ENCODE data around the gene FAU.

Gene FAU

DNA sequence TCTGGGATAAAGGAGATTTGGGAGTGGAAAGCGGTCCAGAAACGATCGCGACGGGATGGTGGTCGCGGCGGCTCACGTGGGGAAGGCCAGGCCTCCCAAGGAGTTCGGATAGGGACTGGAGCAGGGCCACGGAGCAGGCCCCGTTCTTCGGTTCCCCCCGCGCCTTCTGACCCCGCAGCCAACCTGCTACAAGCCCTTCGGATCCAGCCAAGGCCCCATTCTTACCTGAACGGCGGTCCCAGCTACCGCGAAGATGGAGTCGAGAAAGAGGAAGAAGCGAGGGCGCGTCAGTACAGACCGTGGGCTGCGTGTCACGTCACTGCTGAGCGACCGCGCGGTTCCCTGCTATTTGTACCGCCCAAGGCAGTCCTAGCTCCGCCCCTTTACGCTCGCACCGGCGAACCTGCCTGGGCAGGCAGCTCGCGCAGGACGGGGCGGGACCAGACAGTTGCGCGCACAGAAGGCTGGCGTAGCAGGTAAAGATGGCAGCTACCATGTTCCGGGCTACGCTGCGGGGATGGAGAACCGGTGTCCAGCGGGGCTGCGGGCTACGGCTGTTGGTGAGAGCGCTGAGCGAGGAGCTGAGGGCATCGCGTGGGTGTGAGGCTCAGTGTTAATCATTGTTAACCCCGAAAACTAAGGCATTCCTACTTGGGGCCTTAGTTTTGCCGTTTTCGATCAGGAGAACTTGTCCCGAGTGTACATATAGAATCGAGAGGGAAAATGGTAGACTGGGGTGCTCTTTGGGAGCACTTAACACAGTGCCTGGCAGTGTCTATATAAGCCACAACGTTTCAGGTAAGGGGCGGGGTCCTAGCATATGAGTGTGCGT, at the start of gene FAU, which contains the start of gene MRPL49:
Gene FAU (minus strand): TSS at position 270 of the 832 bp plus-strand sequence. CDS start 321 bp downstream, outside the sequence.
Gene MRPL49 (plus strand): TSS at position 457 of the 832 bp plus-strand sequence. CDS start 26 bp downstream, at position 483.
- Histone ChIP-seq H3K4me3 (ENCODE audit: low read depth in 1 of 2, low read length in 2 of 2) (peak within 1 kb of the TSS; percentile 98 to 100), H3K36me3 (ENCODE audit: control insufficient read depth in 1 of 2, insufficient read depth in 2 of 2, low read length in 2 of 2) (peaks cover 39 to 54% of the 10 kb centered on the region in 2 donors), H3K4me1 (ENCODE audit: control insufficient read depth in 1 of 2, insufficient read depth in 2 of 2, low read length in 2 of 2) (peaks cover 27 to 28% of the 10 kb centered on the region in 2 donors), H3K9me3 (ENCODE audit: control insufficient read depth in 1 of 2, low read length in 2 of 2) (no peaks in the 10 kb centered on the region), H3K27me3 (ENCODE audit: control insufficient read depth in 1 of 2, insufficient read depth in 2 of 2, low read length in 2 of 2) (no peaks in the 10 kb centered on the region), H3K27ac (ENCODE audit: low read depth, low read length) (peak within 1 kb of the TSS; percentile 91), H3K9ac (ENCODE audit: low read depth in 1 of 2, low read length in 2 of 2) (peak within 1 kb of the TSS; percentile 92 to 93)

DNA sequence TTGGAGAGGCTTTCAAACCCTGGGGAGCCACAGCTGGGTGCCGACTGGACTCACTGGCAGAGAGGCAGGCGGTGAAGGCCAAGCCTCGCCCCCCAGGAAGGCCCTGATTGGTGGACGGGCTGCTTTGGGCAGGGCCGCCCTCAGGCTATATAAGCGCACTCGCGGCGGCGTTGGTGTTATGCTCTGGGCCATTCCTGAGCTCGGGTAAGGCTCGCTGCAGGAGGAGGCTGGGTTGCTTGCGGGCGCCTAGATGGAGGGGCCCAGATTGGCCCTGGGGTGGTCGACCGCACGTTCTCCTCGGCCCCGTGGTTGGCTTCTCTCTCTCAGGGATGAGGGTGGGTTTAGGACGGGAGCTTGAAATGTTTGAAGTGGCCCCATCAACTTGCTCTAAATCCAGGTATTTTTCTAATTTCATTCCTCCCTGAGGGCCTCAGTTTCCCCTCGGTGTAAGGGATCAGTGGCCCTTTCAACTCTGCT, 48.2 kb upstream of the FAU start, which contains the start of gene SPDYC:
Gene SPDYC (plus strand): TSS at position 176 of the 477 bp plus-strand sequence. CDS start 1,125 bp downstream, outside the sequence.
- Histone ChIP-seq H3K36me3 (ENCODE audit: control insufficient read depth in 1 of 2, insufficient read depth in 2 of 2, low read length in 2 of 2) (no peaks in the 10 kb centered on the region), H3K27me3 (ENCODE audit: control insufficient read depth in 1 of 2, insufficient read depth in 2 of 2, low read length in 2 of 2) (no peaks in the 10 kb centered on the region), H3K9me3 (ENCODE audit: control insufficient read depth in 1 of 2, low read length in 2 of 2) (no peaks in the 10 kb centered on the region), H3K9ac (ENCODE audit: low read depth in 1 of 2, low read length in 2 of 2) (no peak within 1 kb of the TSS), H3K4me3 (ENCODE audit: low read depth in 1 of 2, low read length in 2 of 2) (no peak within 1 kb of the TSS), H3K27ac (ENCODE audit: low read depth, low read length) (no peak within 1 kb of the TSS), H3K4me1 (ENCODE audit: control insufficient read depth in 1 of 2, insufficient read depth in 2 of 2, low read length in 2 of 2) (peaks cover 0 to 4% of the 10 kb centered on the region in 2 donors)

DNA sequence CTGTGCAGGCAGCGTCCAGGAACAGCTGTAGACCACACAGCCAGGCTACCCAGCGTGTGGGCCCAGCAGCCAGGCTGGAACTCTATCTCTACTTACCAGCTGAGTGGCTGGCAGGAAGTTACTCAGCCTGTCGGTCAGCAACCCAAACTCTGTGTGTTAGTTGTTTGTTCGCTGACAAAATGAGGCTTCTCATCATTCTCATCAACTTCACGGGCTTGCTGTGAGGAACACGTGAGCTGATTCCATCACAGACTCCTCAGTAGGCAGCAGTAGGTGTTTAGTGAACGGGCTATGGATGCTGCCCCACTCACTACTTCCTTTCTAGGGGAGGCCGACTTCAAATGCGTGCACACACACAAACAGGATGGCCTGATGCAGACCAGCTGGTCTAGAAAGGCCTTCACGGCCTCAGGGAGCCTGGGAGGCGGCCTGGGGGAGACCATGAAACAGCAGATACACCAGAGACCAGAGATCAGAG, 47.3 kb upstream of the FAU start:
- H3K9ac ChIP-seq (ENCODE audit: low read depth in 1 of 2, low read length in 2 of 2) = no peak overlapping the region
- H3K27ac ChIP-seq (ENCODE audit: low read depth, low read length) = no peak overlapping the region
- H3K4me1 ChIP-seq (ENCODE audit: control insufficient read depth in 1 of 2, insufficient read depth in 2 of 2, low read length in 2 of 2) = peaks cover 0 to 4% of the 10 kb centered on the region in 2 donors
- no peaks in the 10 kb centered on the region for H3K36me3 ChIP-seq (ENCODE audit: control insufficient read depth in 1 of 2, insufficient read depth in 2 of 2, low read length in 2 of 2)
- H3K9me3 ChIP-seq (ENCODE audit: control insufficient read depth in 1 of 2, low read length in 2 of 2) = no peaks in the 10 kb centered on the region
- no peak overlapping the region for H3K4me3 ChIP-seq (ENCODE audit: low read depth in 1 of 2, low read length in 2 of 2)
- no peaks in the 10 kb centered on the region for H3K27me3 ChIP-seq (ENCODE audit: control insufficient read depth in 1 of 2, insufficient read depth in 2 of 2, low read length in 2 of 2)

DNA sequence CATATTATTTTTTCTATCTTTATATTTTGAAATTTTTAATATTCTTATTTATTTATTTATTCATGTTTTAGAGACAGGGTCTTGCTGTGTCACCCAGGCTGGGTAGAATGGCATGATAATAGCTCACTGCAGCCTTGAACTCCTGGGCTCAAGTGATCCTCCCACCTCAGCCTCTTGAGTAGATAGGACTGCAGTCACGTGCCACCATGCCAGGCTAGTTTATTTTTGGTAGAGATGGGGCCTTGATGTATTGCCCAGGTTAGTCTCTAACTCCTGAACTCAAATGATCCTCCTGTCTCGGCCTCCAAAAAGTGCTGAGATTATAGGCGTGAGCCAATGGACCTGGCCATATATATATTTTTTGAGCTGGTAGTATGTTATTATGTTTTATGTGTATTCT, 45.7 kb upstream of the FAU start:
- Histone ChIP-seq H3K4me3 (ENCODE audit: low read depth in 1 of 2, low read length in 2 of 2) (no peak overlapping the region), H3K27me3 (ENCODE audit: control insufficient read depth in 1 of 2, insufficient read depth in 2 of 2, low read length in 2 of 2) (no peaks in the 10 kb centered on the region), H3K36me3 (ENCODE audit: control insufficient read depth in 1 of 2, insufficient read depth in 2 of 2, low read length in 2 of 2) (no peaks in the 10 kb centered on the region), H3K9ac (ENCODE audit: low read depth in 1 of 2, low read length in 2 of 2) (no peak overlapping the region), H3K9me3 (ENCODE audit: control insufficient read depth in 1 of 2, low read length in 2 of 2) (no peaks in the 10 kb centered on the region), H3K4me1 (ENCODE audit: control insufficient read depth in 1 of 2, insufficient read depth in 2 of 2, low read length in 2 of 2) (peaks cover 0 to 4% of the 10 kb centered on the region in 2 donors), H3K27ac (ENCODE audit: low read depth, low read length) (no peak overlapping the region)

GRCh38 chr11:65166893-65167292, 45.0 kb upstream of the FAU start:
- no peaks in the 10 kb centered on the region for H3K9me3 ChIP-seq (ENCODE audit: control insufficient read depth in 1 of 2, low read length in 2 of 2)
- H3K27ac ChIP-seq (ENCODE audit: low read depth, low read length) = no peak overlapping the region
- H3K9ac ChIP-seq (ENCODE audit: low read depth in 1 of 2, low read length in 2 of 2) = peak overlapping the region in 1 of 2 donors; percentile 54
- peaks cover 0 to 4% of the 10 kb centered on the region in 2 donors for H3K4me1 ChIP-seq (ENCODE audit: control insufficient read depth in 1 of 2, insufficient read depth in 2 of 2, low read length in 2 of 2)
- H3K36me3 ChIP-seq (ENCODE audit: control insufficient read depth in 1 of 2, insufficient read depth in 2 of 2, low read length in 2 of 2) = no peaks in the 10 kb centered on the region
- H3K4me3 ChIP-seq (ENCODE audit: low read depth in 1 of 2, low read length in 2 of 2) = peak overlapping the region; percentile 55 to 61
- no peaks in the 10 kb centered on the region for H3K27me3 ChIP-seq (ENCODE audit: control insufficient read depth in 1 of 2, insufficient read depth in 2 of 2, low read length in 2 of 2)

DNA sequence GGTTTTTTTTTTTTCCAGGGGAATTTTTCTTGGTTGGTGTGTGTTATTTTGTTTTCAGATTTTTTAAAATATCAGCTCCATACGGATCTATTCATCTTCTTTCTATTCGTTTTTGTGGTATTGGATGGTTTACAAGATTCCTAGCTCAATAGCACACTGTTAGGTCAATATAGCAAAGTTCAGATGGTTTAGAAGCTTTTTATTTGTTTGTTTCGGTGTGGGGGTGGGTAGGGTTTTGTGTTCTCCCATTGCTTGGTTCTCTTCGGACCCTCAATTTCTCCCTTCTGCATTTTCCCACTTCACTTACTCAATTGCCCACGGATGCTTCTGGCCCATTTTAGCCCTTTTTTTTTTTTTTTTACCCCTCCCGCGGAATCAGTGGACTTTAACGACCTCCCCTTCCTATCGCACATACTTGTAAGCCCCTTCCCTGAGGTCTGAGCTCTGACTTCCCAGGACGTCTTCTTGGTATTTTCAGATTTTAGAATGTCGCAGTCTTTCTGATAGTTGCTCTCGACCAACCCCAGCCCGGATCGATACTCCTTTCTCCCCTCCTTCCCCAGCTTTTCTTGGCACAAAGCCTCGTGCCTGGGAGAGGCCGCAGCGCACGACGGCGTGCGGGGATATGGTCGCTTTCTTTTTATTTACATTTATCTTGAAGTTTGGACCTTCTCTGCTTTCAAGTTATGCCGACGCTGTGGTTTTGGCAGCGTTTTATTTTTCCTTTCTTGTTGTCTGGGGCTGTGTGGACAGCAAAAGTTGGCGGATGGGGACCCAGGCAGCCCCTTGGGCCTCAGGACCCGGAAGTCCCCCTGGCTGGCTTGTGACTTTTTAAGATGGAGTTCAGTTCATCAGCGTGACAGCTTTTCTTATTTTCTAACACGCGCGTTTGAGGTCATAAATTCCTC, 43.7 kb upstream of the FAU start:
- Histone ChIP-seq H3K9me3 (ENCODE audit: control insufficient read depth in 1 of 2, low read length in 2 of 2) (no peaks in the 10 kb centered on the region), H3K4me3 (ENCODE audit: low read depth in 1 of 2, low read length in 2 of 2) (peak overlapping the region; percentile 56 to 60), H3K36me3 (ENCODE audit: control insufficient read depth in 1 of 2, insufficient read depth in 2 of 2, low read length in 2 of 2) (no peaks in the 10 kb centered on the region), H3K9ac (ENCODE audit: low read depth in 1 of 2, low read length in 2 of 2) (peak overlapping the region; percentile 59 to 67), H3K4me1 (ENCODE audit: control insufficient read depth in 1 of 2, insufficient read depth in 2 of 2, low read length in 2 of 2) (peaks cover 0 to 4% of the 10 kb centered on the region in 2 donors), H3K27ac (ENCODE audit: low read depth, low read length) (no peak overlapping the region), H3K27me3 (ENCODE audit: control insufficient read depth in 1 of 2, insufficient read depth in 2 of 2, low read length in 2 of 2) (no peaks in the 10 kb centered on the region)

DNA sequence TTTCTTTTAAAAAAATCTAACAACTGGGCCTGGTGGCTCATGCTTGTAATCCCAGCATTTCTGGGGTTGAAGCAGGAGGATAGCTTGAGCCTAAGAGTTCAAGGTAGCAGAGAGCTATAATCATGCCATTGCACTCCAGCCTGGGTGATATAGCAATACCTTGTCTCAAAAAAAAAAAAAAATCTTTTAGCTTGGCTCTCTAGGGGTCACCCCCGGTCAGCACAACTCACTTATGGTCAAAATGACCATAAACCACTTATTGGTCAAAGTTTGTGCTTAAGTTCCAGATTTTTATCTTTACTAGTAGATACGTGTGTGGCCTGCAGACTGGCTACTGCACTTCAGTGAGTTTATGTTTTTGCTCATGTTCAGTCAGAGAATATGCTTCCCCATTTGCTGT, 41.8 kb upstream of the FAU start:
- no peak overlapping the region for H3K27ac ChIP-seq (ENCODE audit: low read depth, low read length)
- no peaks in the 10 kb centered on the region for H3K9me3 ChIP-seq (ENCODE audit: control insufficient read depth in 1 of 2, low read length in 2 of 2)
- H3K9ac ChIP-seq (ENCODE audit: low read depth in 1 of 2, low read length in 2 of 2) = no peak overlapping the region
- H3K27me3 ChIP-seq (ENCODE audit: control insufficient read depth in 1 of 2, insufficient read depth in 2 of 2, low read length in 2 of 2) = no peaks in the 10 kb centered on the region
- peaks cover 0 to 4% of the 10 kb centered on the region in 2 donors for H3K4me1 ChIP-seq (ENCODE audit: control insufficient read depth in 1 of 2, insufficient read depth in 2 of 2, low read length in 2 of 2)
- H3K36me3 ChIP-seq (ENCODE audit: control insufficient read depth in 1 of 2, insufficient read depth in 2 of 2, low read length in 2 of 2) = no peaks in the 10 kb centered on the region
- H3K4me3 ChIP-seq (ENCODE audit: low read depth in 1 of 2, low read length in 2 of 2) = no peak overlapping the region

- H3K27ac ChIP-seq (ENCODE audit: low read depth, low read length) = no peak overlapping the region
- H3K4me1 ChIP-seq (ENCODE audit: control insufficient read depth in 1 of 2, insufficient read depth in 2 of 2, low read length in 2 of 2) = peaks cover 0 to 3% of the 10 kb centered on the region in 2 donors
- H3K9me3 ChIP-seq (ENCODE audit: control insufficient read depth in 1 of 2, low read length in 2 of 2) = no peaks in the 10 kb centered on the region
- H3K36me3 ChIP-seq (ENCODE audit: control insufficient read depth in 1 of 2, insufficient read depth in 2 of 2, low read length in 2 of 2) = no peaks in the 10 kb centered on the region
- H3K9ac ChIP-seq (ENCODE audit: low read depth in 1 of 2, low read length in 2 of 2) = no peak overlapping the region
- no peak overlapping the region for H3K4me3 ChIP-seq (ENCODE audit: low read depth in 1 of 2, low read length in 2 of 2)
- H3K27me3 ChIP-seq (ENCODE audit: control insufficient read depth in 1 of 2, insufficient read depth in 2 of 2, low read length in 2 of 2) = no peaks in the 10 kb centered on the region
Observed at GRCh38 chr11:65160643-65161042, 38.7 kb upstream of the FAU start.

DNA sequence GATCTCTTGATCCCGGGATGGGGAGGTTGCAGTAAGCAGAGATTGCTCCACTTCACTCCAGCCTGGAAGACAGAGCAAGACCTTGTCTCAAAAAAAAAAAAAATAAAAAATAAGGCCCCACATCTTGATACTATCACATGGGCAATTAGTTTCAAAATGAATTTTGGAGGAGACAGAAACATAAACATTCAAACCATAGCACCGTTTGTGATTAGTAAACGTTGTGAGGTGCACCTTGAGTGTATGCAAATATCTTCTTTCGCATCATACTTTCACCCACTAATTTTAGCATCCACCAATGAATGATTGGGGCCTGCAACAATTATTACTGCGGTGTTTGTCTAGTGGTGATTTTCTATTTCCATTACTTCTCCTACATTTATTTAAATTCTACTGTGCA, 37.1 kb upstream of the FAU start:
- H3K27me3 ChIP-seq (ENCODE audit: control insufficient read depth in 1 of 2, insufficient read depth in 2 of 2, low read length in 2 of 2) = no peaks in the 10 kb centered on the region
- no peak overlapping the region for H3K27ac ChIP-seq (ENCODE audit: low read depth, low read length)
- H3K36me3 ChIP-seq (ENCODE audit: control insufficient read depth in 1 of 2, insufficient read depth in 2 of 2, low read length in 2 of 2) = no peaks in the 10 kb centered on the region
- H3K9me3 ChIP-seq (ENCODE audit: control insufficient read depth in 1 of 2, low read length in 2 of 2) = no peaks in the 10 kb centered on the region
- H3K9ac ChIP-seq (ENCODE audit: low read depth in 1 of 2, low read length in 2 of 2) = no peak overlapping the region
- no peaks in the 10 kb centered on the region for H3K4me1 ChIP-seq (ENCODE audit: control insufficient read depth in 1 of 2, insufficient read depth in 2 of 2, low read length in 2 of 2)
- no peak overlapping the region for H3K4me3 ChIP-seq (ENCODE audit: low read depth in 1 of 2, low read length in 2 of 2)

Measured in duodenal mucosa (tissue), 2 donors.